RKO (cell line): ENCODE results near the gene TVP23B.
A peak's percentile ranks its signal among the peaks of the same experiment; 100 is the strongest.
"Not testable (repeated sequence)": the region's sequence is repeated elsewhere in the genome, so short reads cannot be mapped to it uniquely, and the experiment has no call there.

ENCODE experiments used
- DNase-seq: peaks from one replicate; pipeline ENCODE4 v3.0.0-alpha.2; 2016; ENCODE audit warnings: low spot score

Gene TVP23B

GRCh38 chr17:18791402-18791801, 10.4 kb downstream of the TVP23B start:
- not testable (repeated sequence) for DNase-seq

- DNase-seq = not testable (repeated sequence)
These were observed 13.9 kb downstream of the TVP23B start for GRCh38 chr17:18794841-18795240.

- DNase-seq = not testable (repeated sequence)
These were observed 15.9 kb downstream of the TVP23B start for GRCh38 chr17:18796887-18797286.

- DNase-seq = not testable (repeated sequence)
These were observed 22.7 kb downstream of the TVP23B start for GRCh38 chr17:18803458-18804245.

GRCh38 chr17:18815924-18816323, 34.9 kb downstream of the TVP23B start:
- DNase-seq = not testable (repeated sequence)

GRCh38 chr17:18816489-18817371, 35.7 kb downstream of the TVP23B start:
- peak; percentile 82 for DNase-seq

- not testable (repeated sequence) for DNase-seq
These were observed 40.4 kb downstream of the TVP23B start for GRCh38 chr17:18821430-18821829.

GRCh38 chr17:18827613-18828012, 46.6 kb downstream of the TVP23B start:
- DNase-seq = not testable (repeated sequence)

GRCh38 chr17:18848501-18848900, 67.5 kb downstream of the TVP23B start:
- DNase-seq = no peak

- DNase-seq = no peak
These were observed 69.7 kb downstream of the TVP23B start for GRCh38 chr17:18850679-18851078.

GRCh38 chr17:18851201-18851600, 70.2 kb downstream of the TVP23B start:
- no peak for DNase-seq

GRCh38 chr17:18854956-18855355, 74.0 kb downstream of the TVP23B start:
- DNase-seq = no peak

GRCh38 chr17:18855831-18856569, 75.0 kb downstream of the TVP23B start:
- peak; percentile 96 for DNase-seq
